Measurements from ENCODE around the gene RALGAPA1. TPM values are rescaled to one million over a fixed set of nuclear protein-coding genes. Genes with fewer than 3 reads are reported as not detected.

The RALGAPA1 gene
- total and polyA plus RNA-seq, 2 of the 13 experiments (the other 11 are each of a cell fraction or from before 2014, with no cell fraction given) = 65.0 to 89.2 TPM

- TF ChIP-seq ATF7-NPFF (CRISPR knock-in tag; IDR thresholded peaks at IDR 0.05; ENCODE audit: low read depth) (peak; percentile 25; the same call in 1 of the 2 replicates), KDM6A (CRISPR knock-in tag; IDR thresholded peaks at IDR 0.05; ENCODE audit: low read depth) (no peak), ADNP (CRISPR knock-in tag; IDR thresholded peaks at IDR 0.05) (peak; percentile 66; the same call in 1 of the 2 replicates), PBX3 (CRISPR knock-in tag; IDR thresholded peaks at IDR 0.05; ENCODE audit: borderline replicate concordance) (0 out of 2 replicates have a peak, but pooled peaks have one; percentile 82), ZBTB8A (CRISPR knock-in tag; IDR thresholded peaks at IDR 0.05; ENCODE audit: borderline replicate concordance, low read depth) (peak; percentile 98; the same call in 1 of the 2 replicates), NFYC (CRISPR knock-in tag; IDR thresholded peaks at IDR 0.05) (peak; percentile 65), ZGPAT (CRISPR knock-in tag; IDR thresholded peaks at IDR 0.05) (peak; percentile 67; the same call in 1 of the 2 replicates), ZFP62 (CRISPR knock-in tag; IDR thresholded peaks at IDR 0.05) (0 out of 2 replicates have a peak, but pooled peaks have one; percentile 16), HOMEZ (CRISPR knock-in tag; IDR thresholded peaks at IDR 0.05; ENCODE audit: low read depth) (no peak), SNRNP70 (IDR thresholded peaks at IDR 0.05; ENCODE audit: low read depth, low read length) (no peak), THAP11 (CRISPR knock-in tag; IDR thresholded peaks at IDR 0.05) (no peak), NONO (IDR thresholded peaks at IDR 0.05) (no peak), NONO (CRISPR knock-in tag; conservative IDR thresholded peaks at IDR 0.05) (peak; percentile 82), AHR (CRISPR knock-in tag; IDR thresholded peaks at IDR 0.05) (peak; percentile 95), ETS1 (CRISPR knock-in tag; IDR thresholded peaks at IDR 0.05) (peak; percentile 79; the same call in 1 of the 2 replicates), GTF3A (CRISPR knock-in tag; conservative IDR thresholded peaks at IDR 0.05) (no peak), ISX (CRISPR knock-in tag; conservative IDR thresholded peaks at IDR 0.05) (no peak), MEIS1 (CRISPR knock-in tag; IDR thresholded peaks at IDR 0.05; ENCODE audit: borderline replicate concordance) (peak; percentile 83; the same call in 1 of the 2 replicates), ZNF746 (CRISPR knock-in tag; IDR thresholded peaks at IDR 0.05) (peak; percentile 60), ZNF550 (CRISPR knock-in tag; IDR thresholded peaks at IDR 0.05; ENCODE audit: borderline replicate concordance) (peak; percentile 10; the same call in 1 of the 2 replicates), NCOA5 (CRISPR knock-in tag; IDR thresholded peaks at IDR 0.05) (no peak), ARHGAP35 (CRISPR knock-in tag; IDR thresholded peaks at IDR 0.05; ENCODE audit: borderline replicate concordance) (peak; percentile 82; the same call in 1 of the 2 replicates), RNF2 (conservative IDR thresholded peaks at IDR 0.05; ENCODE audit: low read depth) (no peak; the same call in 1 of the 2 replicates), ZNF138 (CRISPR knock-in tag; IDR thresholded peaks at IDR 0.05; ENCODE audit: low read depth) (peak; percentile 60; the same call in 1 of the 2 replicates), ZNF768 (CRISPR knock-in tag; IDR thresholded peaks at IDR 0.05) (peak; percentile 82), ZNF773 (CRISPR knock-in tag; IDR thresholded peaks at IDR 0.05; ENCODE audit: borderline replicate concordance) (peak; percentile 76; the same call in 1 of the 2 replicates)
Measured at GRCh38 chr14:35533357-35534207, 275.5 kb downstream of the RALGAPA1 start, which contains the start of gene INSM2 (continued).
